Tibial nerve (tissue), 4 donors: Measurements from ENCODE around the gene CFAP299.

Experiments
- CTCF ChIP-seq, 5 experiments: fragments of 200-600 bp in 3 of 5; fragments of 450-650 bp in 2 of 5; sonication (generic) in 3 of 5; IDR thresholded peaks; one replicate each; pipeline ENCODE4 v1.5.1; 2016 to 2019; ENCODE audit warnings: antibody characterized with exemption in 5 of 5, mild to moderate bottlenecking in 3 of 5, moderate library complexity in 2 of 5
- EP300 ChIP-seq, 2 donors: sonication (generic); formaldehyde crosslinking; IDR thresholded peaks; one replicate each; pipeline ENCODE4 v1.6.1; 2017; ENCODE audit warnings: antibody characterized with exemption in 2 of 2, mild to moderate bottlenecking in 1 of 2
- POLR2A ChIP-seq, 2 donors: fragments of 450-650 bp; IDR thresholded peaks; one replicate each; pipeline ENCODE4 v1.6.1; 2017; ENCODE audit warnings: antibody characterized with exemption in 2 of 2, mild to moderate bottlenecking in 2 of 2, moderate library complexity in 2 of 2

- TF ChIP-seq CTCF (IDR thresholded peaks at IDR 0.05) (no peak), EP300 (IDR thresholded peaks at IDR 0.05) (no peak), POLR2A (IDR thresholded peaks at IDR 0.05) (no peak)
These were observed 131.1 kb downstream of the CFAP299 start for GRCh38 chr4:80466618-80467017.
